Stimulated activated naive CD4-positive, alpha-beta T cell treated with Interleukin-2 at 50 U/mL for 16 hours (primary cell): ENCODE measurements around the gene CAMK2G.

ENCODE experiments used
- DNase-seq: peaks from one replicate; lab custom pipeline; 2025; lab: John Stamatoyannopoulos, UW

The CAMK2G gene

GRCh38 chr10:73879296-73880173, 5.2 kb upstream of the CAMK2G start:
- DNase-seq, result peak; percentile 90

DNA sequence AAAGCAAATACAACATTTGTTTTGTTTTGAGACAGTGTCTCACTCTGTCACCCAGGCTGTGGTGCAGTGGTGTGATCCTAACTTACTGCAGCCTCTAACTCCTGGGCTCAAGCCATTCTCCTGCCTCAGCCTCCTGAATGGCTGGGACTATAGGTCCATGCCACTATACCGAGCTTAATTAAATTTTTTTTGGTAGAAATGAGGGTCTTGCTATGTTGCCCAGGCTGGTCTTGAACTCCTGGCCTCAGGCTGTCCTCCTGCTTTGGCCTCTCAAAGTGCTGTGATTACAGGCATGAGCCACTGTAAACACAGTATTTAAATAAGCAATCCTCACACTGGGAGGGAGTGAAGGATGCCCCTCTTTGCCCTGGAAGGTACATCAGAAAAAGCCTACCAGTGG, 4.0 kb upstream of the CAMK2G start:
- no peak for DNase-seq

DNA sequence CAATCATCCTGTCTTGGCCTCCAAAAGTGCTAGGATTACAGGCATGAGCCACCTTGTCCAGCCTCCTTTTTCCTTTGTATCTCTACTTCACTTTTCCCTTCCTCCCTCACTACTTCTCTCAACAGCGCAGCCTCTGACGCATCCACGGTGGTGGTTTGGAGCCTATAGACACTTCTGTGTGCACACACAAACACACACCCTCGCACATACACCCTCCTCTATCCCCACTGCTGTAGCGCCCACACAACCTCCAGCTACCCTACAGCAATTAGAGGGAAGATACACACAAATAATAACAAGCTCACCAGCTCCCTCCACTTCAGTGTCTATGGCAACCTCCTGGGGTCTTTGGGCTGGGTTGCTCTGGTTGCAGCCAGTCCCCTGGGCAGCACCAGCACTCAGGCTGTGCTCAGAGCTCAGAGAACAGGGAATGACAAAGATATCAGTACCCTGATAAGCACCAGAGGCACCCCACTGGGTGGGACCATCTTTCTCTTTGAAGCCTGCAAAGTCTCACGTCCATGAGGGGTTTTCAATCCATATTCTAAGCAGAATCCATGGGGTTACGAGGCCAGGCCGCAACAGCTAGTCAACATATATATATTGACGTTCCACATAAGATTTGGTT, 3.3 kb upstream of the CAMK2G start:
- no peak for DNase-seq

GRCh38 chr10:73876971-73877370, 2.6 kb upstream of the CAMK2G start:
- DNase-seq, result no peak

DNA sequence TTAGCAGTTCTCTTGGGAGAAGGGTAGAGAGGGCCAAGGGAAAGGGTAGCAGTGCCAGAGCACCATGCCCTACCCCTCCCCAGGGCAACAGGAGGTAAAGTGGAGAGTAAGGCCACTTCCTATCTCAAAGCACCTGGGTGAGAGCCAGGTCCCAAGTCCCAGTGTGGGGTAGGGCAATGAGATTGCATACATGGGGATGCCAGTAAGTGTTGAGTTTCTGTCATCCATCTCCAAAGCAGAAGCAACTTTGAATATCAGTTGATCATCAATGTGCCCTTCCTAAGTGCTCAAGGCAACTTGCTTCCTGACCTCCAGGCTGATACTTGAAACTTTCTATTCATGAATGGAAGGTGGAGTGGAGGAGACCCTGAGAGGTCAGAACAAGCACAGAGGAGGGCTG, 2.2 kb upstream of the CAMK2G start:
- no peak for DNase-seq

GRCh38 chr10:73876157-73876556, 1.8 kb upstream of the CAMK2G start:
- DNase-seq, result no peak

DNA sequence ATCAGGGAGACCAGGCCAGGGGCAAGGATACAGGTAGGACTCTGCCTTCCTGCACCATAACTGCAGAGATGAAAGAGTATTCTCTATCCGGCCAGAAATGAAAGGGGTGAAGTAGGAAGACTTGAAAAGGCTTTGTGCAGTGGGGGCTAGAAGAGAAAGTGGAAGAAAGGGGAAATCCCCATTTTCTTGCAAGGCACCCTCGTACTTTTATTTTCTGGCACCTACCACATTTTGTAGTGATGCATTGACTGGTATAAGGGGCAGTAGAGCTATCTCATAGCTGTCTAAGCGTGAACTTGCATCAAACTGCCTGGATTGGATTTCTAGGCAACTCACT, 752 bp upstream of the CAMK2G start:
- peak; percentile 26 for DNase-seq

DNA sequence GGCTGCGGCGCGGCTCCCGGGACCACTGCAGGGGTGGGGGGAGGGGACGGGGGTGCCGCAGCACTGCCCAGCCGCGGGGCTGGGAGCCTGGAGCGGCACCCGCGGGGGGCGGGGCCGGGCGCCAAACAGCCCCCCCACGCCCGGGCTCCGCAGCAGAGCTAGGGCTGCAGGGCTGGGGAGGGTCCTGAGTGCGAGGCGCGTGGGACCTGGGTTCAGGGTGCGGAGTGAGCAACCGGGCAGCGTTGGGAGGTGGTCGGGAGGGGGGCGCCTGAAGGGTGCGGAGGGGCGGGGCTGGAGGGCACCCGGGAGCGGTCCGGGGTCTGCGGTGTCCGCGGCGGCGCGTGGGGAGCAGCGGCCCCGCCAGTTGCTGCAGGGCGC, 528 bp downstream of the CAMK2G start:
- no peak for DNase-seq

DNA sequence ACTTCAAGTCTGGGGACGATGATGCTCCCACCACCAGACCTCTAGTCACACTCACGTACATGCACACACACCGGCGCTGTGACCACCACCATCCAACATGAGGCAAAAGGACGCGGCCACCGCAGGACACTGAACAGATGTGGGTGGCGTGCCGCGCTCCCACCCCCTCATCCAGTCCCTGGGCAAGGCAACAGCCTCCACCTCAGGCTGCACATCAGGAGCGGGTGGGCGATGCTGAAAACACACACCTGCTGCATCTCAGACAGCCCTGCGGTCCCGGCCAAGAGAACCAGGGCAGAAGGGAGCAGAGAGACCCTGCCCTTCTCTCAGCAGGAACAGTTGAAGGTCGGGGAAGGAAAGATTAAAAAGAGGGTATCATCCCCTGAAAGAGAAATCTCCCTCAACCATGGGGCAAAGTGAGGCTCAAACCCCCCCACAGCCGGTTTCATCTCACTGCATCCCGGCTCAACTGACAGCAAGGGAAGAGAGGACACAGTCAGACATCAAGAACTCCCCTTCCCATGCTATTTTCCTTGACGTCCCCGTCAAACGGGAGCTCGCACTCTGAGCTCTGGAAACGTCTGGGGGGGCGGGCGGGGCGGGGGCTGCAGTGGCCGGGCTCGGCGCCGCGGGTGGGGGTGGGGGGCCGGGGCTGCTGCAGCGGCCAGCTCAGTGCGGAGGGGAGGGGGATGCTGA, 1.1 kb downstream of the CAMK2G start:
- DNase-seq, result no peak

DNA sequence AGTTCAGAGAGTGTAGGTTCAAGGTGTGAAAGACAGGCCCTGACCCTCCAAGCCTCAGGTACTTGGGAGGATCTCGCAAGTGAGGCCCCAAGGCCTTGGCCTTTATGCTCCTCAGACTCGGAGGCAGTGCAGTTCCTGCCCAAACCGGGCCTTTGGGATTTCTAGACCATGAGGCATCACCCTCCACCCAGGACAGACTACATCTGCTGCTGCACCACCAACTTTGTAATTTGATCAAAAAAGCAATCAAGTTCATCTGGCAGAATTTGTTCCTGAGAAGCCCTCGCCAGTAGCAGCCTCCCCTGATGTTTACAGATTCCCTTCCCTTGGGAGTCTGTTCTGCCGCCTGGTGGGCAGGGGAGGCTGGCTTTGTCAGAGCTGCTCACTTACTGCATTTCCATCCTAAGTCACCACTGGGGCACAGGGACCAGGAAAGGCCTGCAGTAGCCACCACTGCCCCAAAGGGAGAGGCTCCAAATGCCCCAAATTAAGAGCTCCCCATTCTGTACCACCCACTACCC, 2.1 kb downstream of the CAMK2G start:
- no peak for DNase-seq

- DNase-seq, result no peak
These were observed 2.8 kb downstream of the CAMK2G start for GRCh38 chr10:73871295-73872189.

DNA sequence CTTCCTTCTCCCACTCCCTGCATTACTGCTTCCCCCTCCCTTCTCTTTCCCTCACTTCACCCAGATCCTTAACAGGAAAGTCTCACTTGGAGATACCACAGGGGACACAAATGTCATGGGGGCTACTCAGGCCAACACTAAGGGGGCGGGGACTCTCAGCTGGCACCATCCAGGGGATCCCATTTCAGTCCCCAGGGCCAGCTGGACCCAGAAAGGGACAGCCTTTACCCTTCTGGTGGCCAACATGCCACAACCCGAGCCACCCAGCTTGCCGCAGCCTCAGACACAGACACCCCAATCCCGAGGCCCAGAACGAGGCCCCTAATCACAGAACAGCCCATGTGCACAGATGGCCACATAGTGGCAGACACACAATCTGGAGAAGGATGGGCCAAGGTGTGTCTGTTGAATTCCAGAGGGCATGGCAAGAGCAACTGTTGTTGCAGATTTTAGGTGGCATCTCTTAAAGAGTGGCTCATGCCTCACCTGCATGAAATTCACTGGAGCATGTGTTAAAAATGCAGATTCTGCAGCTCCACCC, 5.6 kb downstream of the CAMK2G start:
- DNase-seq, result no peak

GRCh38 chr10:73867871-73868631, 6.3 kb downstream of the CAMK2G start:
- DNase-seq, result no peak

DNA sequence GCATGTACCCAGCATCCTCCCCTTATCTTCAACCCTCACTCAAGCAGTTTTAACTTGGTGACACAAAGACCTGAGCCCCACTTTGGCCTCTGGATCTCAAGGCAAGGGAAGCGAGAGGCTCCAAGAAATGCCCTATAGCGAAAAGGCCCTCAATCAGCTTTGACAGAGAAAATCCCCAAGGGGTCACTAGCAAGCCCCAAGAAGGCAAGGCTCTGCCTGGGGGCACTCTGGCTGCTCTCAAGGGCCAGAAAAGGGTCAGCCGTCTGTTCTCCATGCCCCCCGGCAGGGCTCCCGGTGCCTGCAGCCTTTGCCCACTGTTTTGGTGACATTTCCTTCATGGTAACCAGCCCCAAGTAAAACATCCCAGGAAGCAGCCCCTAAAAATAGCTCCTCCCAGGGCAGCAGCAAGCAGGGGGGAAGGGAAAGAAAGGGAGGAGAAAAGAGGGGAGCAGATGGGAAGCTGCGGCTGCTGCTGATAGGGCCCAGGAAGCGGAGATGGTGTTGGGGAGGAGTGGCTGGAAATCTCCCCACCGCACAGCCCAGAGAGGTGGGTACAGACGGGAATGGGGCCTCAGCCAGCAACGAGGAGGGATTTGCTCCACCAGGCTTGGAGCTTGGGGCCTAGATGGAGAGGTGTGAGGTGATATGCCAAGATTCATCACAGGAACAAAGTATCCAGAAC, 7.1 kb downstream of the CAMK2G start:
- no peak for DNase-seq

DNA sequence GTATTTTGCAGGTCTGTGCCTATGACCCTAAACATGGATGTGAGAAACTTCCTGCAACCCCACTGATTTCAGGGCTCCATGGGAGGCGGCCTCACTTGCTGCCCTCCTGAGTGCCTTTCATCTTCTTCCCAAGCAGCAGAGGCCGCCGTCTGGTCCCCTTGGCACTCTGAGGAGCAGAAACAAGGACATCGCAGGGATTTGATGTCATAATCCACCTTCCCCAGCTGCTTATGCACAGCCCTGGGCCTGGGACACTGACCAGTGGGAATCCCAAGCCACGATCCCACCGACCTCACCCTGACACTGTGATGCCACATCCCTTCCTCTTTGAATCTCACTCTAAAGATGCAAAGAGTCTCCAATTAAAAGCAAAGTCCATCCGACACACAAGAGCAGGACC, 7.7 kb downstream of the CAMK2G start:
- DNase-seq, result no peak

DNA sequence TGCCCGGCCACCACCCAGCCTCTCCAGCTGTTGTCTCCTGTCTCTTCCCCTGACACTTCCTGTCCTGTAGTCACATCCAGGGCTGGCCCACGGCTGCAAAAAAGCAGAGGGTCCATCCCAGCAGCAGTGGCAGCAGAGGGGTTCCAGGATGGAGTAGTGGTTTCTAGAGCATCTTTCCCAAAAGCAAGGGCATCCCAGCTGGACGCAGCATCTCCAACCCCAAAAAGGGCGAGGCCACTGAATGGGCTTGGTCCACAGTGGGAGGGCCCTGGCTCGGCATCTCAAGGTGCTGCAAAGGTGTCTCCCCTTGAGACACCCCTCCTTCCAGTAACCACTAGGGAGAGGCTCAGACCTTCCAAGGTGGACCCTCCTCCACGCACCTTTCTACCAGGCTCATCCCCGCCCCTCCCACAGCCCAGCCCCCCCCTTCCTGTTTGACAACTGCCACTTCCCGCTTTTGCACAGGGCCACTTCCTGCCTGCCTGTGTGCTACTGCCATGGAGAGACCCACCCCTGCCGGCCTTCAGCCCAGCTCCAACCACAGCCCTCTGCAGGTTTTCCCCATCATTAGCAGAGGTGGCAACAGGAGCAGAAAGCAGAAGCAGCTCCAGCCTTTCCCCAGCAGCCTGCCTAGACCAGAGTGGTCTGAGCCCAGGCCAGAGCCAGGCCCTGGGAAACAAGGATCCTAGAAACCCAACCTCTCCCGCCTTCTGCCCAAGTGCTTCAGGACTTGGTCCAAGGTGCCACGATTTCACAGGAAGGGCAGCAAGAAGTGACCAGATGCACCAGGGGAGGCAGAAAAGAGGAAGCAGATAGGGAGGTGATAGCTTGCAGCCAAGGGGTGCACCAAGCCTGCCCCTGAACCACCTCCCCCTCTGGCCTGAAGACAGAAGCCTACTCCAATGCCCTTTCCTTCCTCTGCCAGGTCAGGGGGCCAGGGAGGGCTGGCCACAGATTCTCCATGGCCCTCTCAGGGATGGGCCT, 8.6 kb downstream of the CAMK2G start:
- peak; percentile 51 for DNase-seq

GRCh38 chr10:73865107-73865458, 9.3 kb downstream of the CAMK2G start:
- DNase-seq, result no peak

- no peak for DNase-seq
These were observed 10.1 kb downstream of the CAMK2G start for GRCh38 chr10:73864229-73864628.
